Activated CD8-positive, alpha-beta T cell treated with anti-CD3 and anti-CD28 coated beads for 36 hours (primary cell): ENCODE measurements around the gene B3GALT6. TPM values are rescaled to one million over a fixed set of nuclear protein-coding genes. Genes with fewer than 3 reads are reported as not detected.

Experiments
- ATAC-seq: fragments of 200-7000 bp; cut with Tn5 transposase; one replicate; pipeline ENCODE4 v1.10.0; 2021; ENCODE audit warnings: mild to moderate bottlenecking, moderate library complexity
- CTCF ChIA-PET: fragments of 350-600 bp; sonication (Branson Sonifier 250); formaldehyde crosslinking; loops from one replicate; lab custom pipeline; 2021; ENCODE audit warnings: antibody characterized with exemption; lab: Charles Lee
- POLR2A ChIA-PET: fragments of 350-600 bp; sonication (Branson Sonifier 250); formaldehyde crosslinking; loops from one replicate; lab custom pipeline; 2021; ENCODE audit warnings: antibody characterized with exemption; lab: Charles Lee
- DNase-seq: peaks from one replicate; pipeline ENCODE4 v3.0.0-alpha.2; 2020
- H3K27ac Mint-ChIP-seq: one replicate; pipeline ENCODE4 v1.8.0; 2021; ENCODE audit warnings: mild to moderate bottlenecking, mixed read lengths
- H3K27me3 Mint-ChIP-seq: one replicate; pipeline ENCODE4 v1.8.0; 2021; ENCODE audit warnings: mixed read lengths
- H3K36me3 Mint-ChIP-seq: one replicate; pipeline ENCODE4 v1.8.0; 2021; ENCODE audit warnings: low read depth, mixed read lengths
- H3K4me1 Mint-ChIP-seq: one replicate; pipeline ENCODE4 v1.8.0; 2021; ENCODE audit warnings: low read depth, mixed read lengths
- H3K4me3 Mint-ChIP-seq: one replicate; pipeline ENCODE4 v1.8.0; 2021; ENCODE audit warnings: mild to moderate bottlenecking, moderate library complexity, mixed read lengths
- H3K9me3 Mint-ChIP-seq: one replicate; pipeline ENCODE4 v1.8.0; 2021; ENCODE audit warnings: mixed read lengths
- CTCF ChIP-seq: fragments of 200-600 bp; IDR thresholded peaks from one replicate; pipeline ENCODE4 v1.8.0; 2022; ENCODE audit warnings: antibody characterized with exemption, mild to moderate bottlenecking
- intact Hi-C: fragments of 100-400 bp; cut with micrococcal nuclease; formaldehyde crosslinking; loops from one replicate; pipeline ENCODE4 v1.10.0; 2022
- total RNA-seq, 2 experiments: library from RNA; stranded (reverse); gene quantifications; one replicate each; pipeline ENCODE4 v1.2.3, GENCODE V29; 2021

Gene B3GALT6
- total RNA-seq, 2 experiments from 2014 or later: 13.1 to 14.3 TPM

GRCh38 chr1:1210726-1211540 is 21.1 kb upstream of the B3GALT6 start:
- ChIA-PET CTCF (interaction anchor here (2.1 kb wide), 1 partner anchor 89 kb away, joined by 6 read pairs; no protein-coding TSS in a partner anchor), POLR2A (interaction anchor here (1.0 to 1.7 kb wide), 2 partner anchors 17 to 88 kb away, joined by 3 to 4 read pairs; no protein-coding TSS in a partner anchor)
- Mint-ChIP-seq H3K9me3 (no peaks in the 10 kb centered on the region), H3K4me1 (peaks cover 46% of the 10 kb centered on the region), H3K4me3 (peak overlapping the region; percentile 60), H3K36me3 (peaks cover 16% of the 10 kb centered on the region), H3K27me3 (no peaks in the 10 kb centered on the region), H3K27ac (no peak overlapping the region)
- TF ChIP-seq CTCF: no peak
- DNase-seq (no peak), ATAC-seq (no peak)
- intact Hi-C loops: no loop called here

GRCh38 chr1:1211541-1212441 is 20.2 kb upstream of the B3GALT6 start:
- H3K36me3 Mint-ChIP-seq: peaks cover 21% of the 10 kb centered on the region
- H3K4me1 Mint-ChIP-seq: peaks cover 52% of the 10 kb centered on the region
- H3K4me3 Mint-ChIP-seq: peak overlapping the region; percentile 76
- H3K27ac Mint-ChIP-seq: peak overlapping the region; percentile 52
- DNase-seq (no peak), ATAC-seq (no peak)
- CTCF ChIA-PET: interaction anchor here (1.7 kb wide), 1 partner anchor 89 kb away, joined by 6 read pairs; no protein-coding TSS in a partner anchor
- H3K27me3 Mint-ChIP-seq: no peaks in the 10 kb centered on the region
- intact Hi-C loops: no loop called here
- H3K9me3 Mint-ChIP-seq: no peaks in the 10 kb centered on the region
- TF ChIP-seq CTCF: no peak
- POLR2A ChIA-PET: interaction anchor here (0.9 to 8.4 kb wide), 3 partner anchors 9 to 22 kb away, joined by 4 to 64 read pairs (median 5); partner anchors contain the start of genes B3GALT6 and SDF4

- peak; percentile 74 for DNase-seq
- no peak for TF ChIP-seq CTCF
- H3K27ac Mint-ChIP-seq: peak overlapping the region; percentile 52
- ATAC-seq: peak; percentile 3
- H3K27me3 Mint-ChIP-seq: no peaks in the 10 kb centered on the region
- H3K36me3 Mint-ChIP-seq: peaks cover 29% of the 10 kb centered on the region
- POLR2A ChIA-PET: interaction anchor here (0.8 to 8.4 kb wide), 8 partner anchors 8 to 195 kb away, joined by 3 to 64 read pairs (median 4); partner anchors contain the start of genes B3GALT6 and SDF4
- H3K4me1 Mint-ChIP-seq: peaks cover 53% of the 10 kb centered on the region
- CTCF ChIA-PET: interaction anchor here (1.7 kb wide), 1 partner anchor 90 kb away, joined by 6 read pairs; no protein-coding TSS in a partner anchor
- H3K9me3 Mint-ChIP-seq: no peaks in the 10 kb centered on the region
- peak overlapping the region; percentile 76 for H3K4me3 Mint-ChIP-seq
- intact Hi-C loops: no loop called here
Measured at GRCh38 chr1:1212780-1213344, 19.2 kb upstream of the B3GALT6 start.

- TF ChIP-seq CTCF: no peak
- Mint-ChIP-seq H3K9me3 (no peaks in the 10 kb centered on the region), H3K27me3 (no peaks in the 10 kb centered on the region), H3K36me3 (peaks cover 35% of the 10 kb centered on the region), H3K4me3 (peak within 1 kb of the TSS; percentile 76), H3K4me1 (peaks cover 53% of the 10 kb centered on the region), H3K27ac (peak within 1 kb of the TSS; percentile 79)
- CTCF ChIA-PET: interaction anchor here (1.7 kb wide), 1 partner anchor 91 kb away, joined by 6 read pairs; no protein-coding TSS in a partner anchor
- intact Hi-C loops: no loop called here
- DNase-seq (peak; percentile 51), ATAC-seq (peak; percentile 19)
- POLR2A ChIA-PET: interaction anchor here (0.8 to 8.4 kb wide), 8 partner anchors 7 to 194 kb away, joined by 3 to 64 read pairs (median 4); partner anchors contain the start of genes B3GALT6, SDF4 and TNFRSF18
Measured at GRCh38 chr1:1213345-1214265, 18.4 kb upstream of the B3GALT6 start, which contains the start of gene TNFRSF4. TNFRSF4 (minus strand) TSS chr1:1214153; CDS start chr1:1214127, 26 bp downstream.
